Measurements from ENCODE around the gene TEDDM1. TPM values are rescaled to one million over a fixed set of nuclear protein-coding genes. Genes with fewer than 3 reads are reported as not detected.

Gene TEDDM1
- total and polyA plus RNA-seq, 10 donors, result not detected

DNA sequence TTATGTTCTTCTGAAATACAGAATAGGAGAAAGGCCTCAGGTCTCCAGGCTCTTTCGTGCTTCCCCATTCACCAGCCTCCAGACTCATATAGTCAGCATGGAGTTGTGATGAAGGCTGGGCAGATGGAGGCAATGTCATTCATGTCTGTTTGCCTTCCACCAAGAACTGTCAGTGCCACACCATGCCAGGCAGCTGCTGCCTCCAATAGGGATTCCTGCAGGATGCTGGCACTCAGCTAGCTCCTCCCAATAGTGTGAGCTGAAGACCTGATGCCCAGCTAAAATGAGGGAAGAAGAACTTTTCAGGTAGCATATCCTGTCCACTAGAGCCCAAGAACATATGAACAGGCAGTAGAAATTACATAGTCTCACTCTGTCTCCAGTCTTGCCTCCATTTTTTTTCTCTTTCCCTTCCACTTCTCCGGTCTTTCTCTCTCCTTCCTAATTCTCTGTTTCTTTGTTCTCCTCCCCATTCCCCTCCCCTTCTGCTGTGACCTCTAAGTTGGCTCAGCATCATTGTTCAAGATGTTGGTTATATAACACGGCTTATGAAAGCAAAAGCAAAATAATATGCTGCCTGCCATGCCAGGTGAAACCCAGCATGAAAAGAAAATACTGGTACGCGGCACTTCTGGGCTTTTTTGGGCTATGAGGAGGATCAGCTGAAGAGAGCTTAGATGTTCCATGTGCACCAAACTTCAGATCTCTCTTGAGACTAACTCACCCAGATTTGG, 26.2 kb downstream of the TEDDM1 start:
- H3K27me3 ChIP-seq (replicated peaks in 1 of 7), result no peaks in the 10 kb centered on the region
- H3K4me3 ChIP-seq, result no peak overlapping the region
- no peaks in the 10 kb centered on the region for H3K9me3 ChIP-seq
- H3K4me1 ChIP-seq, result no peaks in the 10 kb centered on the region
- 79 to 89% (median 88%) methylated on average over 5 of the region's 5 CpGs for WGBS, 5 donors
- DNase-seq, result no peak
- TF ChIP-seq, protein P1, sequence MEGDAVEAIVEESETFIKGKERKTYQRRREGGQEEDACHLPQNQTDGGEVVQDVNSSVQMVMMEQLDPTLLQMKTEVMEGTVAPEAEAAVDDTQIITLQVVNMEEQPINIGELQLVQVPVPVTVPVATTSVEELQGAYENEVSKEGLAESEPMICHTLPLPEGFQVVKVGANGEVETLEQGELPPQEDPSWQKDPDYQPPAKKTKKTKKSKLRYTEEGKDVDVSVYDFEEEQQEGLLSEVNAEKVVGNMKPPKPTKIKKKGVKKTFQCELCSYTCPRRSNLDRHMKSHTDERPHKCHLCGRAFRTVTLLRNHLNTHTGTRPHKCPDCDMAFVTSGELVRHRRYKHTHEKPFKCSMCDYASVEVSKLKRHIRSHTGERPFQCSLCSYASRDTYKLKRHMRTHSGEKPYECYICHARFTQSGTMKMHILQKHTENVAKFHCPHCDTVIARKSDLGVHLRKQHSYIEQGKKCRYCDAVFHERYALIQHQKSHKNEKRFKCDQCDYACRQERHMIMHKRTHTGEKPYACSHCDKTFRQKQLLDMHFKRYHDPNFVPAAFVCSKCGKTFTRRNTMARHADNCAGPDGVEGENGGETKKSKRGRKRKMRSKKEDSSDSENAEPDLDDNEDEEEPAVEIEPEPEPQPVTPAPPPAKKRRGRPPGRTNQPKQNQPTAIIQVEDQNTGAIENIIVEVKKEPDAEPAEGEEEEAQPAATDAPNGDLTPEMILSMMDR (IDR thresholded peaks at IDR 0.05 in 8 of 11, conservative IDR thresholded peaks at IDR 0.05 in 3 of 11), result no peak
- TF ChIP-seq POLR2AphosphoS5 (IDR thresholded peaks at IDR 0.05), result no peak
- no peak for TF ChIP-seq POLR2A (IDR thresholded peaks at IDR 0.05)
- H3K27ac ChIP-seq, result no peak overlapping the region
- no peaks in the 10 kb centered on the region for H3K36me3 ChIP-seq
- intact Hi-C loops (cut with DNase I; ENCODE audit: low total_unique reads), result no loop called here

DNA sequence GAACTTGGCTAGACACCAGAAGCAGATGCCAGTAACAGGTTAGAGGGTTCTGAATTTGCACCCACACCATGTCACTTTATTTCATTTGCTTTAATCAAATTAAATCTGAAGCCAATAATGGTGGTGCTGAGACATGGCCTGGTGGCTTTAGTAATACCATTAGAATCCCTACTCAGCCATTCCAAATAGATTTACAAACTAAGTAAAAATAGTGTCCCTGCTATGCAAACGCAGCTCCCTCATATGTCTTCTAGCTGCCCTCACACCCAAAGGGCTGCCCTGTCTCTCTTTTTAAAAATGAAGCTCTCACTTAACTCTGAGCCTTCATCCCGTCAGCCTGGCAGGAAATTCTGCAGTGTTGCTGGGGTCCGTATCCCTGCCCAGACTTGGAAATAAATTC, 29.9 kb downstream of the TEDDM1 start:
- DNase-seq, result no peak
- peaks cover 0 to 9% (median 0%) of the 10 kb centered on the region in 6 donors for H3K4me1 ChIP-seq
- TF ChIP-seq POLR2AphosphoS5 (IDR thresholded peaks at IDR 0.05), result no peak
- no peak for TF ChIP-seq POLR2A (IDR thresholded peaks at IDR 0.05)
- TF ChIP-seq, protein P1 (IDR thresholded peaks at IDR 0.05 in 8 of 11, conservative IDR thresholded peaks at IDR 0.05 in 3 of 11), result no peak
- H3K9me3 ChIP-seq, result no peaks in the 10 kb centered on the region
- no peak overlapping the region for H3K27ac ChIP-seq
- intact Hi-C loops (cut with DNase I; ENCODE audit: low total_unique reads), result no loop called here
- no peaks in the 10 kb centered on the region for H3K36me3 ChIP-seq
- 60 to 75% (median 62%) methylated on average over 3 of the region's 3 CpGs for WGBS, 5 donors
- H3K27me3 ChIP-seq (replicated peaks in 1 of 7), result no peaks in the 10 kb centered on the region
- no peak overlapping the region for H3K4me3 ChIP-seq

DNA sequence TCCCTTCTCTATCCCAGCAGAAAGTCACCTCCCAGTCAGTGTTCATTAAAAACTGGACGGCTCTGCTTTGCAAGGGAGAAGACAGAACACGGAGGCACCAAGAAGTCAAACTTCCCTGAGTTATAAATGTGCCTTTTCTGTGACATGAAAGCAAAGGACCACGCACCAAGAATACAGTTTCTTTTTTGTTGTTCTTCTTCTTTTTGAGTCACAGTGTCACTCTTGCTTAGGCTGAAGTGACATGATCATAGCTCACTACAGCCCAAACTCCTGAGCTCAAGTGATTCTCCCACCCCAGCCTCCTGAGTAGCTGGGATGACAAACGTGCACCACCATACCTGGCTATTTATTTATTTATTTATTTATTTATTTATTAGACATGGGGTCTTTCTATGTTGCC, 31.6 kb downstream of the TEDDM1 start:
- WGBS, 5 donors, result 50 to 76% (median 65%) methylated on average over 4 of the region's 4 CpGs
- intact Hi-C loops (cut with DNase I; ENCODE audit: low total_unique reads), result no loop called here

DNA sequence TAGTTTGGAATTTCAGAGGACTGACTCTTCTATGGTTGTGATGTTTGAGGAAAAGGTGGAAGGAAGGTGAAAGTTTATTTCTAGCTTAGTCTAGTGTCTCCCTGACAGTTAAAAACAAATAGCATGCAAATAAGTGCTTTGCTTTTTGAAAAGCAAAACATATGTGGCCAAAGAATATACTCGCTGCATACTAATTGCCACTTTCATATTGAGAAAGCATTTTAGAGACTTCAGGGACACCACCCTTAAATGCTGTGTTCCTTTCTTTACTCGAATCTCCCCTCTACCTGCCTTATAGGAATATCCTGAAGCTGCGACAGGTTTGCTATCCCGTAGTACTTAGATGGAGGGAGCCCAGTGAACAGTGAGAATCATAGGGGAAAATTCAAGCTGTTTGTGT, 32.1 kb downstream of the TEDDM1 start:
- H3K9me3 ChIP-seq, result no peaks in the 10 kb centered on the region
- no peak overlapping the region for H3K27ac ChIP-seq
- H3K36me3 ChIP-seq, result no peaks in the 10 kb centered on the region
- intact Hi-C loops (cut with DNase I; ENCODE audit: low total_unique reads), result no loop called here
- H3K27me3 ChIP-seq (replicated peaks in 1 of 7), result no peaks in the 10 kb centered on the region
- DNase-seq, result no peak
- H3K4me3 ChIP-seq, result peak overlapping the region in 1 of 8 donors; percentile 1
- no peak for TF ChIP-seq POLR2AphosphoS5 (IDR thresholded peaks at IDR 0.05)
- no peak for TF ChIP-seq POLR2A (IDR thresholded peaks at IDR 0.05)
- TF ChIP-seq, protein P1 (IDR thresholded peaks at IDR 0.05 in 8 of 11, conservative IDR thresholded peaks at IDR 0.05 in 3 of 11), result no peak
- peaks cover 0 to 9% (median 0%) of the 10 kb centered on the region in 6 donors for H3K4me1 ChIP-seq
- 46 to 74% (median 60%) methylated on average over 4 of the region's 4 CpGs for whole genome bisulfite sequencing, 5 donors

More for the DNA sequence above, 31.6 kb downstream of the TEDDM1 start:
- Histone ChIP-seq H3K9me3 (no peaks in the 10 kb centered on the region), H3K4me1 (peaks cover 0 to 9% (median 0%) of the 10 kb centered on the region in 6 donors), H3K27ac (no peak overlapping the region), H3K36me3 (no peaks in the 10 kb centered on the region), H3K4me3 (peak overlapping the region in 1 of 8 donors; percentile 1), H3K27me3 (replicated peaks in 1 of 7) (no peaks in the 10 kb centered on the region)
- no peak for TF ChIP-seq POLR2A (IDR thresholded peaks at IDR 0.05)
- TF ChIP-seq, protein P1 (IDR thresholded peaks at IDR 0.05 in 8 of 11, conservative IDR thresholded peaks at IDR 0.05 in 3 of 11), result no peak
- no peak for TF ChIP-seq POLR2AphosphoS5 (IDR thresholded peaks at IDR 0.05)
- no peak for DNase-seq
